Panc1 (cell line): ENCODE data around the gene FILIP1L. TPM values are rescaled to one million over a fixed set of nuclear protein-coding genes. Genes with fewer than 3 reads are reported as not detected.

Experiments
- ATAC-seq: fragments of 200-7000 bp; cut with Tn5 transposase; 2 replicates; pipeline ENCODE4 v1.9.1; 2020; ENCODE audit warnings: mild to moderate bottlenecking, moderate library complexity
- BruUV-seq: library from RNA; stranded (reverse); fragments of 400-500 nt; replicated peaks from 2 replicates; lab custom pipeline; 2021; lab: Mats Ljungman, UMichigan
- CTCF ChIA-PET: fragments of 300-600 bp; sonication (Branson Sonifier 250); formaldehyde crosslinking; loops from one replicate; lab custom pipeline; 2022; ENCODE audit warnings: antibody characterized with exemption; lab: Charles Lee
- POLR2A ChIA-PET: fragments of 300-600 bp; sonication (Branson Sonifier 250); formaldehyde crosslinking; loops from one replicate; lab custom pipeline; 2022; ENCODE audit warnings: antibody characterized with exemption; lab: Charles Lee
- DNase-seq: peaks from one replicate; pipeline ENCODE4 v3.0.0-alpha.2; 2010; ENCODE audit warnings: low read depth, low spot score
- H3K27ac ChIP-seq: 2 replicates; pipeline ENCODE4 v1.5.1; 2011; ENCODE audit warnings: mild to moderate bottlenecking, low read length, inconsistent platforms
- H3K27me3 ChIP-seq: fragments of 200-500 bp; sonication (Bioruptor generic); 2 replicates; pipeline ENCODE4 v1.6.0; 2014; ENCODE audit warnings: low read length, inconsistent platforms; ENCODE audit not compliant: control insufficient read depth, insufficient read depth
- H3K36me3 ChIP-seq: fragments of 200-500 bp; sonication (Bioruptor generic); 2 replicates; pipeline ENCODE4 v1.5.1; 2014; ENCODE audit warnings: inconsistent platforms, mild to moderate bottlenecking, low read length, moderate library complexity; ENCODE audit not compliant: control insufficient read depth, insufficient read depth
- H3K4me1 ChIP-seq: 2 replicates; pipeline ENCODE4 v1.5.1; 2011; ENCODE audit warnings: inconsistent platforms, mild to moderate bottlenecking, low read length, moderate library complexity; ENCODE audit not compliant: control insufficient read depth, insufficient read depth
- H3K4me3 ChIP-seq, 2 experiments: 2 replicates each; pipeline ENCODE4 v1.5.1; 2011 to 2012; ENCODE audit warnings: low read depth in 2 of 2, low read length in 2 of 2, mild to moderate bottlenecking in 2 of 2, inconsistent platforms in 1 of 2, moderate library complexity in 1 of 2
- H3K9me3 ChIP-seq: fragments of 200-500 bp; sonication (Bioruptor generic); 2 replicates; pipeline ENCODE4 v1.5.1; 2014; ENCODE audit warnings: low read depth, mild to moderate bottlenecking, inconsistent platforms, low read length, moderate library complexity; ENCODE audit not compliant: control insufficient read depth, insufficient read depth
- CTCF ChIP-seq: fragments of 450-650 bp; IDR thresholded peaks from 2 replicates; pipeline ENCODE4 v1.5.1; 2017; ENCODE audit warnings: mild to moderate bottlenecking
- POLR2AphosphoS5 ChIP-seq: IDR thresholded peaks from 2 replicates; pipeline ENCODE4 v1.6.1; 2012; ENCODE audit warnings: mild to moderate bottlenecking, low read depth, low read length, moderate library complexity
- REST ChIP-seq, 2 experiments: IDR thresholded peaks; 2 replicates each; pipeline ENCODE4 v1.6.1; 2011 to 2012; ENCODE audit warnings: low read depth in 2 of 2, control low read depth in 1 of 2, low read length in 1 of 2, mild to moderate bottlenecking in 1 of 2, moderate library complexity in 1 of 2; ENCODE audit not compliant: insufficient read depth in 1 of 2
- SIN3A ChIP-seq: IDR thresholded peaks from 2 replicates; pipeline ENCODE4 v1.6.1; 2012; ENCODE audit warnings: low read depth, mild to moderate bottlenecking, low read length, moderate library complexity, borderline replicate concordance; ENCODE audit not compliant: insufficient read depth
- TCF7L2 ChIP-seq: IDR thresholded peaks from 2 replicates; pipeline ENCODE4 v1.6.1; 2011; ENCODE audit warnings: mild to moderate bottlenecking, low read depth, low read length, inconsistent platforms
- in situ Hi-C: cut with HindIII; loops from 2 replicates; pipeline ENCODE4 v1.10.0; 2016; ENCODE audit warnings: low sequenced_read_pairs, low pct_unique_long_range_greater_than_20kb
- intact Hi-C: fragments of 100-400 bp; cut with micrococcal nuclease; formaldehyde crosslinking; loops from one replicate; pipeline ENCODE4 v1.10.0; 2022; ENCODE audit not compliant: unreplicated experiment
- total RNA-seq: library from RNA; stranded (reverse); gene quantifications from one replicate; pipeline ENCODE4 v1.2.1, GENCODE V29; 2021; ENCODE audit not compliant: unreplicated experiment

The FILIP1L gene
- total RNA-seq, 1 experiment from 2014 or later: 3.2 TPM

GRCh38 chr3:99954914-99955644 is 159.2 kb downstream of the FILIP1L start:
- in situ Hi-C loops: no loop called here
- no TSS peak for BruUV-seq
- Histone ChIP-seq H3K36me3 (no peaks in the 10 kb centered on the region), H3K4me3 (no peak overlapping the region), H3K9me3 (no peaks in the 10 kb centered on the region), H3K27ac (no peak overlapping the region), H3K27me3 (no peaks in the 10 kb centered on the region), H3K4me1 (no peaks in the 10 kb centered on the region)
- no peak for TF ChIP-seq TCF7L2
- no peak for TF ChIP-seq SIN3A
- no peak for TF ChIP-seq POLR2AphosphoS5
- TF ChIP-seq REST (IDR thresholded peaks at IDR 0.05; ENCODE audit: insufficient read depth in 1 of 2, low read depth in 2 of 2, low read length in 1 of 2): no peak
- TF ChIP-seq CTCF: no peak
- no peak for ATAC-seq
- DNase-seq: no peak
- ChIA-PET POLR2A (no interaction called here), CTCF (no interaction called here)
- intact Hi-C loops: no loop called here

- BruUV-seq: no TSS peak
- intact Hi-C loops: no loop called here
- no peaks in the 10 kb centered on the region for H3K9me3 ChIP-seq
- ATAC-seq (no peak), DNase-seq (no peak)
- no peaks in the 10 kb centered on the region for H3K36me3 ChIP-seq
- ChIA-PET POLR2A (interaction anchor here (0.6 kb wide), 1 partner anchor 22 kb away, joined by 5 read pairs; no protein-coding TSS in a partner anchor), CTCF (no interaction called here)
- in situ Hi-C loops: no loop called here
- H3K27ac ChIP-seq: no peak overlapping the region
- peaks cover 5% of the 10 kb centered on the region; the same call in 1 of the 2 replicates for H3K4me1 ChIP-seq
- H3K4me3 ChIP-seq: no peak overlapping the region
- H3K27me3 ChIP-seq: no peaks in the 10 kb centered on the region
- TF ChIP-seq CTCF: no peak
- TF ChIP-seq SIN3A: no peak
- TF ChIP-seq TCF7L2: no peak
- no peak for TF ChIP-seq REST (IDR thresholded peaks at IDR 0.05; ENCODE audit: insufficient read depth in 1 of 2, low read depth in 2 of 2, low read length in 1 of 2)
- TF ChIP-seq POLR2AphosphoS5: no peak
Measured at GRCh38 chr3:99953596-99953995, 160.7 kb downstream of the FILIP1L start.
